Renal cortical epithelial cell (primary cell): ENCODE measurements around the gene TESPA1. TPM values are rescaled to one million over a fixed set of nuclear protein-coding genes. Genes with fewer than 3 reads are reported as not detected.

ENCODE experiments used
- total RNA-seq: library from RNA; depleted of rRNA; stranded (reverse); fragments of >200 nt; gene quantifications from 2 replicates; pipeline ENCODE4 v1.2.3, GENCODE V29; 2014

The TESPA1 gene
- total RNA-seq, 1 donor from 2014 or later, result not detected

Other genes with a start within 250 kb of the TESPA1 start
- not detected in 2 replicates for gene MUCL1, start 130.2 kb downstream of the TESPA1 start, total RNA-seq
- not detected in 2 replicates for gene NEUROD4, start 35.2 kb upstream of the TESPA1 start, total RNA-seq
- gene OR9K2, start 141.6 kb upstream of the TESPA1 start, total RNA-seq, result not detected in 2 replicates
- gene OR10A7, start 236.3 kb upstream of the TESPA1 start, total RNA-seq, result not detected in 2 replicates